Inflammatory macrophage treated with lipopolysaccharide for 4 hours (primary cell): Measurements from ENCODE around the gene ARHGEF16.

Experiments
- DNase-seq: peaks from one replicate; pipeline ENCODE4 v3.0.0-alpha.2; 2020

ARHGEF16 gene

GRCh38 chr1:3469849-3470649 is 15.6 kb downstream of the ARHGEF16 start:
- no peak for DNase-seq

GRCh38 chr1:3470650-3471355 is 16.3 kb downstream of the ARHGEF16 start:
- no peak for DNase-seq

- DNase-seq: peak; percentile 15
These were observed 17.1 kb downstream of the ARHGEF16 start for GRCh38 chr1:3471356-3472087.

- DNase-seq: no peak
These were observed 17.8 kb downstream of the ARHGEF16 start for GRCh38 chr1:3472088-3472850.

- DNase-seq: no peak
These were observed 18.4 kb downstream of the ARHGEF16 start for GRCh38 chr1:3472906-3473305.

GRCh38 chr1:3473381-3473844 is 18.9 kb downstream of the ARHGEF16 start:
- no peak for DNase-seq

- no peak for DNase-seq
These were observed 19.6 kb downstream of the ARHGEF16 start for GRCh38 chr1:3474016-3474415.

- no peak for DNase-seq
These were observed 20.0 kb downstream of the ARHGEF16 start for GRCh38 chr1:3474421-3474820.

- DNase-seq: no peak
These were observed 21.5 kb downstream of the ARHGEF16 start for GRCh38 chr1:3475839-3476573.

GRCh38 chr1:3476666-3477065 is 22.2 kb downstream of the ARHGEF16 start:
- DNase-seq: no peak

- DNase-seq: no peak
These were observed 23.0 kb downstream of the ARHGEF16 start for GRCh38 chr1:3477241-3477995.

- no peak for DNase-seq
These were observed 23.7 kb downstream of the ARHGEF16 start for GRCh38 chr1:3478187-3478586.

- no peak for DNase-seq
These were observed 25.3 kb downstream of the ARHGEF16 start for GRCh38 chr1:3479511-3480368.

GRCh38 chr1:3480369-3480719 is 25.9 kb downstream of the ARHGEF16 start:
- no peak for DNase-seq

GRCh38 chr1:3481046-3481445 is 26.6 kb downstream of the ARHGEF16 start:
- no peak for DNase-seq

- DNase-seq: no peak
These were observed 27.4 kb downstream of the ARHGEF16 start for GRCh38 chr1:3481836-3482375.

- DNase-seq: no peak
These were observed 27.9 kb downstream of the ARHGEF16 start for GRCh38 chr1:3482378-3482849.

GRCh38 chr1:3483380-3483779 is 28.9 kb downstream of the ARHGEF16 start:
- DNase-seq: no peak

- peak; percentile 23 for DNase-seq
These were observed 29.5 kb downstream of the ARHGEF16 start for GRCh38 chr1:3483801-3484444.
